ENCODE results near the gene MSI1. TPM values are rescaled to one million over a fixed set of nuclear protein-coding genes. Genes with fewer than 3 reads are reported as not detected.

MSI1 gene
- total RNA-seq, 4 donors from 2014 or later: 0.33 to 1.6 TPM; not detected in 2

DNA sequence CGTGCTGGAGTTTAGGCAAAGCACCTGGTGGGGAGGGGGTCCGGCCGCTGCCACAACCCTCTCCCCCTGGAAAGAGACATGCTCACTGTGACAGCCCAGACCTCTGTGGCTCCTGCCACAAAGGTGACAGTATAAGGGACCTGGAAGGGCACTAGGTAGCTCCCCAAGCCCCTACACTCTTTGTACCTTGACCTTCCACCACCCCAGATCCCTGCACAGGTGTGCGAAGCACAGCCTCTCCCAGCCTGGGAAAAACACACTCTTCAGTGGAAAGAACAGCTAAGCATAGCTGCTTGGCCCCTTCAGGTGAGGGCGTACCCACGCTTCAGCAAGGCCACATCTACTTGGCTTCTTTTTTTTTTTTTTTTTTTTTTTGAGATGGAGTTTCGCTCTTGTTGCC is 36.4 kb downstream of the MSI1 start:
- H3K4me3 ChIP-seq (replicated peaks in 1 of 3): no peak overlapping the region
- H3K27ac ChIP-seq: no peak overlapping the region

GRCh38 chr12:120332041-120332440 is 36.9 kb downstream of the MSI1 start:
- Histone ChIP-seq H3K4me1 (no peaks in the 10 kb centered on the region), H3K36me3 (no peaks in the 10 kb centered on the region), H3K27ac (no peak overlapping the region), H3K4me3 (replicated peaks in 1 of 3) (no peak overlapping the region), H3K9me3 (no peaks in the 10 kb centered on the region), H3K27me3 (no peaks in the 10 kb centered on the region)
- intact Hi-C loops (cut with DNase I): no loop called here
- no peak for TF ChIP-seq CTCF (IDR thresholded peaks at IDR 0.05)
- TF ChIP-seq POLR2A (IDR thresholded peaks at IDR 0.05): no peak
- WGBS, 2 donors: 85 to 88% methylated on average over 5 of the region's 5 CpGs
- DNase-seq: no peak

More for the DNA sequence above, 36.4 kb downstream of the MSI1 start:
- H3K27me3 ChIP-seq: no peaks in the 10 kb centered on the region
- no peaks in the 10 kb centered on the region for H3K4me1 ChIP-seq
- TF ChIP-seq CTCF (IDR thresholded peaks at IDR 0.05): no peak
- TF ChIP-seq POLR2A (IDR thresholded peaks at IDR 0.05): no peak
- intact Hi-C loops (cut with DNase I): no loop called here
- no peaks in the 10 kb centered on the region for H3K9me3 ChIP-seq
- 89% methylated on average over 7 of the region's 7 CpGs for WGBS, 2 donors
- H3K36me3 ChIP-seq: no peaks in the 10 kb centered on the region
- no peak for DNase-seq

- intact Hi-C loops (cut with DNase I): no loop called here
- Histone ChIP-seq H3K4me1 (no peaks in the 10 kb centered on the region), H3K27me3 (no peaks in the 10 kb centered on the region), H3K27ac (no peak overlapping the region), H3K9me3 (no peaks in the 10 kb centered on the region), H3K36me3 (no peaks in the 10 kb centered on the region), H3K4me3 (replicated peaks in 1 of 3) (no peak overlapping the region)
- DNase-seq: no peak
- no peak for TF ChIP-seq POLR2A (IDR thresholded peaks at IDR 0.05)
- no peak for TF ChIP-seq CTCF (IDR thresholded peaks at IDR 0.05)
- WGBS, 2 donors: 46 to 48% methylated on average over 3 of the region's 3 CpGs
These were observed 37.6 kb downstream of the MSI1 start for GRCh38 chr12:120331390-120331789.

DNA sequence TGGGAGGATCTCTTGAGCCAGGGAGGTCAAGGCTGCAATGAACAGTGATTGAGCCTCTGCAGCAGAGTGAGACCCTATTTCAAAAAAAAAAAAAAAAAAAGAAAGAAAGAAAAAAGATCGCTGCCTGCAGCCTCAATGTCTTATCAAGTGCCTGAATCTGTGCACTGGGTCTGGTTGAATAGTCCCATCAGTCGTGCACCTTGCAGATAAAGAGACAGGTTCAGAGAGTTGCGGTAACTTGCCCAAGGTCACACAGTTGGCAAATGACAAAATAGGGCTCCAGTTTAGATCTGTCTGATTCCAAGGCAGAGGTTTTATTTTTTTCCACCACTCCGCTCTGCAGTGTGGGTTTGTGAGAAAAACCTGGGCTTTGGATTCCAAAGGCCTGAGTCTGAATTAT is 40.7 kb downstream of the MSI1 start:
- Histone ChIP-seq H3K4me3 (replicated peaks in 1 of 3) (no peak overlapping the region), H3K9me3 (no peaks in the 10 kb centered on the region), H3K27me3 (no peaks in the 10 kb centered on the region), H3K36me3 (no peaks in the 10 kb centered on the region), H3K27ac (no peak overlapping the region), H3K4me1 (no peaks in the 10 kb centered on the region)
- DNase-seq: no peak
- intact Hi-C loops (cut with DNase I): loop anchor here (5.0 kb wide), 1 partner anchor 104 kb away; no protein-coding TSS in a partner anchor
- WGBS, 2 donors: 81 to 82% methylated on average over 4 of the region's 4 CpGs
- TF ChIP-seq POLR2A (IDR thresholded peaks at IDR 0.05) (no peak), CTCF (IDR thresholded peaks at IDR 0.05) (no peak)

GRCh38 chr12:120327593-120327992 is 41.4 kb downstream of the MSI1 start, which contains the start of gene PLA2G1B:
PLA2G1B (minus strand) TSS chr12:120327779; CDS start chr12:120327753, 26 bp downstream.
- no peak for DNase-seq
- WGBS, 2 donors: 62 to 75% methylated on average over 5 of the region's 5 CpGs
- Histone ChIP-seq H3K4me1 (no peaks in the 10 kb centered on the region), H3K9me3 (no peaks in the 10 kb centered on the region), H3K27ac (no peak within 1 kb of the TSS), H3K36me3 (no peaks in the 10 kb centered on the region), H3K27me3 (no peaks in the 10 kb centered on the region), H3K4me3 (replicated peaks in 1 of 3) (no peak within 1 kb of the TSS)
- TF ChIP-seq POLR2A (IDR thresholded peaks at IDR 0.05) (no peak), CTCF (IDR thresholded peaks at IDR 0.05) (no peak)
- intact Hi-C loops (cut with DNase I): loop anchor here (5.0 kb wide), 1 partner anchor 105 kb away; no protein-coding TSS in a partner anchor

Data from thyroid gland (tissue), 4 donors.